ENCODE measurements around the gene POLE3.
"Not testable (repeated sequence)": the region's sequence is repeated elsewhere in the genome, so short reads cannot be mapped to it uniquely, and the experiment has no call there.

Gene POLE3

GRCh38 chr9:113409883-113410206 lies 630 bp downstream of the POLE3 start:
- Histone ChIP-seq H3K36me3 (replicated peaks; ENCODE audit: insufficient read depth, low read length) (peaks cover 3% of the 10 kb centered on the region; the same call in 1 of the 2 replicates), H2AFZ (ENCODE audit: low read length) (peak overlapping the region; percentile 89; the same call in 1 of the 2 replicates), H3K4me1 (ENCODE audit: low read length) (peaks cover 29% of the 10 kb centered on the region)

GRCh38 chr9:113409481-113409880 lies 994 bp downstream of the POLE3 start:
- Histone ChIP-seq H3K27me3 (replicated peaks; ENCODE audit: insufficient read depth, low read length) (no peaks in the 10 kb centered on the region), H3K9me2 (replicated peaks; ENCODE audit: insufficient read depth, low read length) (no peaks in the 10 kb centered on the region), H2AFZ (ENCODE audit: low read length) (peak overlapping the region; percentile 89; the same call in 1 of the 2 replicates), H3K4me3 (ENCODE audit: low read length) (peak overlapping the region; percentile 99), H4K20me1 (ENCODE audit: insufficient read depth, low read length) (no peaks in the 10 kb centered on the region), H3K4me1 (ENCODE audit: low read length) (peaks cover 29% of the 10 kb centered on the region), H3K79me2 (ENCODE audit: low read length) (peaks cover 28% of the 10 kb centered on the region), H3K9ac (ENCODE audit: low read length) (peak overlapping the region; percentile 98), H3K27ac (ENCODE audit: low read length) (peak overlapping the region; percentile 96; the same call in 1 of the 2 replicates), H3K4me2 (ENCODE audit: low read depth, low read length) (peak overlapping the region; percentile 100), H3K9me3 (replicated peaks; ENCODE audit: insufficient read depth, low read length) (no peaks in the 10 kb centered on the region), H3K36me3 (replicated peaks; ENCODE audit: insufficient read depth, low read length) (peaks cover 3% of the 10 kb centered on the region; the same call in 1 of the 2 replicates), H3F3A (ENCODE audit: insufficient read depth, low read length) (peaks cover 39% of the 10 kb centered on the region)
- peak; percentile 17 for DNase-seq
- no peak for TF ChIP-seq EZH2 (optimal IDR thresholded peaks at IDR 0.05; ENCODE audit: low read depth, low read length)
- no peak for TF ChIP-seq CTCF (IDR thresholded peaks at IDR 0.05; ENCODE audit: low read length)
- no peak for TF ChIP-seq EZH2phosphoT487 (IDR thresholded peaks at IDR 0.05; ENCODE audit: low read length)

More at GRCh38 chr9:113409883-113410206, 630 bp downstream of the POLE3 start:
- Histone ChIP-seq H3K9me2 (replicated peaks; ENCODE audit: insufficient read depth, low read length) (no peaks in the 10 kb centered on the region), H3K4me3 (ENCODE audit: low read length) (peak overlapping the region; percentile 99), H4K20me1 (ENCODE audit: insufficient read depth, low read length) (no peaks in the 10 kb centered on the region), H3K27me3 (replicated peaks; ENCODE audit: insufficient read depth, low read length) (no peaks in the 10 kb centered on the region), H3K4me2 (ENCODE audit: low read depth, low read length) (peak overlapping the region; percentile 100), H3F3A (ENCODE audit: insufficient read depth, low read length) (peaks cover 39% of the 10 kb centered on the region), H3K9me3 (replicated peaks; ENCODE audit: insufficient read depth, low read length) (no peaks in the 10 kb centered on the region), H3K79me2 (ENCODE audit: low read length) (peaks cover 28% of the 10 kb centered on the region), H3K27ac (ENCODE audit: low read length) (peak overlapping the region; percentile 96), H3K9ac (ENCODE audit: low read length) (peak overlapping the region; percentile 98)
- TF ChIP-seq EZH2phosphoT487 (IDR thresholded peaks at IDR 0.05; ENCODE audit: low read length) = no peak
- no peak for TF ChIP-seq EZH2 (optimal IDR thresholded peaks at IDR 0.05; ENCODE audit: low read depth, low read length)
- 0 out of 2 replicates have a peak, but pooled peaks have one; percentile 5 for TF ChIP-seq CTCF (IDR thresholded peaks at IDR 0.05; ENCODE audit: low read length)
- DNase-seq = no peak

GRCh38 chr9:113406873-113407511 lies 3.5 kb downstream of the POLE3 start:
- H3K36me3 ChIP-seq (replicated peaks; ENCODE audit: insufficient read depth, low read length); H3K4me3 ChIP-seq (ENCODE audit: low read length); H3K27me3 ChIP-seq (replicated peaks; ENCODE audit: insufficient read depth, low read length); H2AFZ ChIP-seq (ENCODE audit: low read length); H3K9me3 ChIP-seq (replicated peaks; ENCODE audit: insufficient read depth, low read length); H4K20me1 ChIP-seq (ENCODE audit: insufficient read depth, low read length); H3K9me2 ChIP-seq (replicated peaks; ENCODE audit: insufficient read depth, low read length): not testable (repeated sequence)
- H3K4me1 ChIP-seq (ENCODE audit: low read length) = peaks cover 37% of the 10 kb centered on the region
- peak overlapping the region; percentile 16; the same call in 1 of the 2 replicates for H3K9ac ChIP-seq (ENCODE audit: low read length)
- H3K79me2 ChIP-seq (ENCODE audit: low read length) = peaks cover 28% of the 10 kb centered on the region
- peak overlapping the region; percentile 69; the same call in 1 of the 2 replicates for H3K27ac ChIP-seq (ENCODE audit: low read length)
- peak; percentile 76 for TF ChIP-seq CTCF (IDR thresholded peaks at IDR 0.05; ENCODE audit: low read length)
- H3K4me2 ChIP-seq (ENCODE audit: low read depth, low read length) = peak overlapping the region; percentile 100
- peaks cover 39% of the 10 kb centered on the region for H3F3A ChIP-seq (ENCODE audit: insufficient read depth, low read length)
- peak; percentile 82 for DNase-seq

- not testable (repeated sequence) for H3K27me3 ChIP-seq (replicated peaks; ENCODE audit: insufficient read depth, low read length); H3K36me3 ChIP-seq (replicated peaks; ENCODE audit: insufficient read depth, low read length); H3K9me2 ChIP-seq (replicated peaks; ENCODE audit: insufficient read depth, low read length); H3K9me3 ChIP-seq (replicated peaks; ENCODE audit: insufficient read depth, low read length); H2AFZ ChIP-seq (ENCODE audit: low read length); H3K4me3 ChIP-seq (ENCODE audit: low read length); H3K9ac ChIP-seq (ENCODE audit: low read length); H4K20me1 ChIP-seq (ENCODE audit: insufficient read depth, low read length); DNase-seq
- H3F3A ChIP-seq (ENCODE audit: insufficient read depth, low read length) = peaks cover 39% of the 10 kb centered on the region
- H3K79me2 ChIP-seq (ENCODE audit: low read length) = peaks cover 28% of the 10 kb centered on the region
- H3K4me1 ChIP-seq (ENCODE audit: low read length) = peaks cover 42% of the 10 kb centered on the region
- peak overlapping the region; percentile 69; the same call in 1 of the 2 replicates for H3K27ac ChIP-seq (ENCODE audit: low read length)
- H3K4me2 ChIP-seq (ENCODE audit: low read depth, low read length) = peak overlapping the region; percentile 100; the same call in 1 of the 2 replicates
Measured at GRCh38 chr9:113406353-113406752, 4.1 kb downstream of the POLE3 start.

Measured in MM.1S (cell line).